Hematopoietic multipotent progenitor cell treated with erythropoietin and hydrocortisone succinate and interleukin-3 and kit ligand, for 4 days (in vitro differentiated cells): ENCODE results near the gene SERF1B.
"Not testable (repeated sequence)": the region's sequence is repeated elsewhere in the genome, so short reads cannot be mapped to it uniquely, and the experiment has no call there.

Experiments
- DNase-seq: peaks from one replicate; pipeline ENCODE4 v3.0.0-alpha.2; 2015

Gene SERF1B

GRCh38 chr5:70025106-70025844 lies at the start of gene SERF1B:
Gene SERF1B, plus strand, starts transcription at chr5:70025251. Its CDS starts 201 bp downstream, at chr5:70025452.
- DNase-seq = not testable (repeated sequence)

GRCh38 chr5:69991713-69992112 lies 33.3 kb upstream of the SERF1B start:
- not testable (repeated sequence) for DNase-seq

GRCh38 chr5:69995535-69995934 lies 29.5 kb upstream of the SERF1B start:
- not testable (repeated sequence) for DNase-seq

GRCh38 chr5:70020660-70021059 lies 4.4 kb upstream of the SERF1B start:
- DNase-seq = not testable (repeated sequence)

- not testable (repeated sequence) for DNase-seq
These were observed 744 bp downstream of the SERF1B start for GRCh38 chr5:70025845-70026145.

GRCh38 chr5:70031204-70031603 lies 6.2 kb downstream of the SERF1B start:
- not testable (repeated sequence) for DNase-seq

GRCh38 chr5:70041411-70041810 lies 16.4 kb downstream of the SERF1B start:
- DNase-seq = not testable (repeated sequence)

- DNase-seq = not testable (repeated sequence)
These were observed 24.7 kb downstream of the SERF1B start for GRCh38 chr5:70049790-70050142.

GRCh38 chr5:70056289-70056942 lies 31.4 kb downstream of the SERF1B start:
- not testable (repeated sequence) for DNase-seq

- not testable (repeated sequence) for DNase-seq
These were observed 32.1 kb downstream of the SERF1B start for GRCh38 chr5:70057140-70057539.

GRCh38 chr5:70077632-70078031 lies 52.6 kb downstream of the SERF1B start:
- DNase-seq = not testable (repeated sequence)

- not testable (repeated sequence) for DNase-seq
These were observed 63.9 kb downstream of the SERF1B start for GRCh38 chr5:70088907-70089464.

- DNase-seq = not testable (repeated sequence)
These were observed 66.7 kb downstream of the SERF1B start for GRCh38 chr5:70091776-70092175.
